ENCODE results near the gene UNCX.

- TF ChIP-seq POLR2A (IDR thresholded peaks at IDR 0.05; ENCODE audit: low read depth, low read length) (no peak), MXI1 (IDR thresholded peaks at IDR 0.05; ENCODE audit: borderline replicate concordance, low read depth, low read length) (no peak), CTCF (conservative IDR thresholded peaks at IDR 0.05; ENCODE audit: low read depth, low read length) (no peak), RCOR1 (IDR thresholded peaks at IDR 0.05; ENCODE audit: insufficient replicate concordance, low read length) (no peak), RFX5 (IDR thresholded peaks at IDR 0.05; ENCODE audit: low read depth, low read length) (no peak), SMC3 (IDR thresholded peaks at IDR 0.05; ENCODE audit: low read depth, low read length) (no peak), MAZ (IDR thresholded peaks at IDR 0.05; ENCODE audit: borderline replicate concordance, low read depth, low read length) (no peak), RAD21 (IDR thresholded peaks at IDR 0.05; ENCODE audit: low read length) (no peak), MAFK (IDR thresholded peaks at IDR 0.05; ENCODE audit: low read depth, low read length) (no peak), BHLHE40 (IDR thresholded peaks at IDR 0.05; ENCODE audit: low read depth, low read length) (no peak), FOS (IDR thresholded peaks at IDR 0.05; ENCODE audit: low read depth, low read length) (no peak), ELK1 (IDR thresholded peaks at IDR 0.05; ENCODE audit: borderline replicate concordance, low read depth, low read length) (no peak), USF2 (IDR thresholded peaks at IDR 0.05; ENCODE audit: low read depth, low read length) (no peak), NFE2L2 (IDR thresholded peaks at IDR 0.05; ENCODE audit: low read depth, low read length) (no peak)
Measured at GRCh38 chr7:1284743-1285458, 52.2 kb downstream of the UNCX start.

All from IMR-90 (cell line).